HCT116 (cell line): ENCODE data around the gene OLIG3. TPM values are rescaled to one million over a fixed set of nuclear protein-coding genes. Genes with fewer than 3 reads are reported as not detected.

ENCODE experiments used
- ATAC-seq: fragments of 200-7000 bp; cut with Tn5 transposase; 2 replicates; pipeline ENCODE4 v1.9.1; 2020; ENCODE audit warnings: mild to moderate bottlenecking, moderate library complexity
- BruUV-seq: library from RNA; stranded (reverse); fragments of 400-500 nt; replicated peaks from 2 replicates; lab custom pipeline; 2021; lab: Mats Ljungman, UMichigan
- CTCF ChIA-PET: fragments of 300-600 bp; sonication (Branson Sonifier 250); formaldehyde crosslinking; loops from one replicate; lab custom pipeline; 2021; ENCODE audit warnings: antibody characterized with exemption; lab: Charles Lee
- POLR2A ChIA-PET: fragments of 300-600, 350-600 bp; sonication (Branson Sonifier 250); formaldehyde crosslinking; loops from one replicate; lab custom pipeline; 2021; ENCODE audit warnings: antibody characterized with exemption; lab: Charles Lee
- RAD21 ChIA-PET, 2 experiments: fragments of 300-600 bp; sonication (Branson Sonifier 250); formaldehyde crosslinking; loops; one replicate each; lab custom pipeline; 2023; ENCODE audit warnings: low total read pairs in 2 of 2; ENCODE audit not compliant: uncharacterized antibody in 2 of 2, unreplicated experiment in 2 of 2, low non-redundant PET in 1 of 2; lab: Charles Lee
- DNase-seq: peaks from one replicate; pipeline ENCODE4 v3.0.0-alpha.2; 2010; ENCODE audit warnings: low read depth, low spot score
- H2AFZ ChIP-seq: fragments of 200-600 bp; shearing (Covaris generic), sonication (generic); 2 replicates; pipeline ENCODE4 v1.6.1; 2017; ENCODE audit warnings: low read depth, mixed run types, mixed read lengths, antibody characterized with exemption, low read length; ENCODE audit not compliant: poor library complexity, severe bottlenecking
- H3K27ac ChIP-seq: 2 replicates; pipeline ENCODE4 v1.5.1; 2012; ENCODE audit warnings: low read depth, low read length
- H3K27me3 ChIP-seq: fragments of 200-600 bp; sonication (generic); 2 replicates; pipeline ENCODE4 v1.6.1; 2016; ENCODE audit warnings: mixed run types, low read length, mixed read lengths; ENCODE audit not compliant: insufficient read depth
- H3K36me3 ChIP-seq, 2 experiments: fragments of 200-500 bp in 1 of 2; fragments of 200-600 bp in 1 of 2; sonication (Bioruptor generic) in 1 of 2; sonication (generic) in 1 of 2; 2 replicates each; pipeline versions ENCODE4 v1.5.1 to v1.6.1; 2014 to 2016; ENCODE audit warnings: low read length in 2 of 2, inconsistent platforms in 1 of 2, mixed read lengths in 1 of 2, mixed run types in 1 of 2; ENCODE audit not compliant: insufficient read depth in 2 of 2, control insufficient read depth in 1 of 2
- H3K4me1 ChIP-seq, 2 experiments: fragments of 200-600 bp in 1 of 2; sonication (generic) in 1 of 2; 2 replicates each; pipeline versions ENCODE4 v1.5.1 to v1.6.1; 2012 to 2017; ENCODE audit warnings: low read length in 2 of 2, inconsistent platforms in 1 of 2, mild to moderate bottlenecking in 1 of 2, mixed read lengths in 1 of 2, mixed run types in 1 of 2, moderate library complexity in 1 of 2; ENCODE audit not compliant: insufficient read depth in 2 of 2, control insufficient read depth in 1 of 2
- H3K4me2 ChIP-seq: fragments of 200-600 bp; sonication (generic); 2 replicates; pipeline ENCODE4 v1.6.1; 2017; ENCODE audit warnings: mixed run types, low read length, mixed read lengths
- H3K4me3 ChIP-seq, 2 experiments: fragments of 200-600 bp in 1 of 2; sonication (generic) in 1 of 2; replicated peaks in 1 of 2; 2 replicates each; pipeline ENCODE4 v1.5.1; 2011 to 2016; ENCODE audit warnings: low read length in 2 of 2, control low read depth in 1 of 2, low read depth in 1 of 2, mild to moderate bottlenecking in 1 of 2, mixed read lengths in 1 of 2, mixed run types in 1 of 2
- H3K79me2 ChIP-seq: fragments of 200-600 bp; sonication (generic); 2 replicates; pipeline ENCODE4 v1.6.1; 2017; ENCODE audit warnings: mild to moderate bottlenecking, mixed run types, low read length, moderate library complexity, mixed read lengths; ENCODE audit not compliant: insufficient read depth
- H3K9ac ChIP-seq: fragments of 200-600 bp; sonication (generic); 2 replicates; pipeline ENCODE4 v1.6.1; 2016; ENCODE audit warnings: low read length, mixed read lengths
- H3K9me2 ChIP-seq: fragments of 200-600 bp; sonication (generic), shearing (Covaris generic); 2 replicates; pipeline ENCODE4 v1.6.1; 2017; ENCODE audit warnings: mixed run types, mild to moderate bottlenecking, moderate library complexity; ENCODE audit not compliant: insufficient read depth
- H3K9me3 ChIP-seq, 2 experiments: fragments of 200-500 bp in 1 of 2; fragments of 200-600 bp in 1 of 2; sonication (Bioruptor generic) in 1 of 2; sonication (generic) in 1 of 2; 2 replicates each; pipeline ENCODE4 v1.6.1; 2014 to 2017; ENCODE audit warnings: low read length in 2 of 2, mixed read lengths in 2 of 2, inconsistent platforms in 1 of 2, low read depth in 1 of 2, mild to moderate bottlenecking in 1 of 2, mixed run types in 1 of 2, moderate library complexity in 1 of 2; ENCODE audit not compliant: control insufficient read depth in 1 of 2, insufficient read depth in 1 of 2
- H4K20me1 ChIP-seq: fragments of 200-600 bp; sonication (generic), shearing (Covaris generic); 2 replicates; pipeline ENCODE4 v1.6.1; 2017; ENCODE audit warnings: mixed run types, mild to moderate bottlenecking, moderate library complexity; ENCODE audit not compliant: insufficient read depth
- CBX3 ChIP-seq: IDR thresholded peaks from 2 replicates; pipeline ENCODE4 v1.6.1; 2012; ENCODE audit warnings: low read depth
- CEBPB ChIP-seq: IDR thresholded peaks from 2 replicates; pipeline ENCODE4 v1.6.1; 2012; ENCODE audit warnings: low read depth
- CTCF ChIP-seq, 3 experiments: fragments of 200-600 bp in 1 of 3; sonication (generic) in 1 of 3; IDR thresholded peaks in 2 of 3; conservative IDR thresholded peaks in 1 of 3; 2 replicates each; pipeline ENCODE4 v1.5.1; 2012 to 2017; ENCODE audit warnings: low read depth in 2 of 3, low read length in 2 of 3, antibody characterized with exemption in 1 of 3, borderline replicate concordance in 1 of 3, control low read depth in 1 of 3, mild to moderate bottlenecking in 1 of 3, mixed read lengths in 1 of 3, mixed run types in 1 of 3, moderate library complexity in 1 of 3; ENCODE audit not compliant: insufficient read depth in 1 of 3
- EGR1 ChIP-seq: IDR thresholded peaks from 2 replicates; pipeline ENCODE4 v1.6.1; 2012; ENCODE audit warnings: low read depth
- ELF1 ChIP-seq: IDR thresholded peaks from 2 replicates; pipeline ENCODE4 v1.6.1; 2012; ENCODE audit warnings: low read depth, borderline replicate concordance
- EZH2 ChIP-seq: fragments of 200-600 bp; sonication (generic); IDR thresholded peaks from 2 replicates; pipeline ENCODE4 v1.6.1; 2017; ENCODE audit warnings: antibody characterized with exemption, mixed run types
- EZH2phosphoT487 ChIP-seq: fragments of 200-600 bp; IDR thresholded peaks from 2 replicates; pipeline ENCODE4 v1.6.1; 2018; ENCODE audit warnings: antibody characterized with exemption, borderline replicate concordance
- FOSL1 ChIP-seq: IDR thresholded peaks from 2 replicates; pipeline ENCODE4 v1.6.1; 2012; ENCODE audit warnings: low read depth
- JUND ChIP-seq: IDR thresholded peaks from 2 replicates; pipeline ENCODE4 v1.6.1; 2012
- POLR2A ChIP-seq: IDR thresholded peaks from 2 replicates; pipeline ENCODE4 v1.7.0; 2011; ENCODE audit warnings: borderline replicate concordance; ENCODE audit not compliant: insufficient read depth, insufficient read length; ENCODE audit errors: extremely low read depth
- RAD21 ChIP-seq: IDR thresholded peaks from 2 replicates; pipeline ENCODE4 v1.6.1; 2012; ENCODE audit warnings: low read depth, mild to moderate bottlenecking
- SIN3A ChIP-seq: IDR thresholded peaks from 2 replicates; pipeline ENCODE4 v1.6.1; 2012; ENCODE audit warnings: low read depth
- SP1 ChIP-seq: IDR thresholded peaks from 2 replicates; pipeline ENCODE4 v1.6.1; 2012; ENCODE audit warnings: low read depth
- TCF7L2 ChIP-seq: IDR thresholded peaks from 2 replicates; pipeline ENCODE4 v1.7.0; 2011; ENCODE audit warnings: borderline replicate concordance, inconsistent platforms; ENCODE audit not compliant: insufficient read depth, insufficient read length; ENCODE audit errors: extremely low read depth
- YY1 ChIP-seq: IDR thresholded peaks from 2 replicates; pipeline ENCODE4 v1.6.1; 2011; ENCODE audit warnings: low read length, low read depth, moderate library complexity, mild to moderate bottlenecking; ENCODE audit not compliant: insufficient replicate concordance; ENCODE audit errors: extremely low read depth
- ZBTB33 ChIP-seq: IDR thresholded peaks from 2 replicates; pipeline ENCODE4 v1.6.1; 2011; ENCODE audit warnings: mild to moderate bottlenecking, low read length, moderate library complexity; ENCODE audit not compliant: insufficient replicate concordance; ENCODE audit errors: extremely low read depth
- ZFX ChIP-seq: fragments of 450-650 bp; IDR thresholded peaks from 2 replicates; pipeline ENCODE4 v1.6.1; 2017
- intact Hi-C: fragments of 100-400 bp; cut with micrococcal nuclease; formaldehyde crosslinking; loops from 2 replicates; pipeline ENCODE4 v1.10.0; 2022
- total RNA-seq: library from RNA; stranded (reverse); gene quantifications from one replicate; pipeline ENCODE4 v1.2.1, GENCODE V29; 2021; ENCODE audit not compliant: unreplicated experiment
- TF ChIP-seq, protein P1 (sequence below): IDR thresholded peaks from 2 replicates; pipeline ENCODE4 v1.6.1; 2012; ENCODE audit warnings: low read depth
- TF ChIP-seq, protein P2 (sequence below): IDR thresholded peaks from 2 replicates; pipeline ENCODE4 v1.6.1; 2012

Gene OLIG3
- total RNA-seq, 1 experiment from 2014 or later = not detected

DNA sequence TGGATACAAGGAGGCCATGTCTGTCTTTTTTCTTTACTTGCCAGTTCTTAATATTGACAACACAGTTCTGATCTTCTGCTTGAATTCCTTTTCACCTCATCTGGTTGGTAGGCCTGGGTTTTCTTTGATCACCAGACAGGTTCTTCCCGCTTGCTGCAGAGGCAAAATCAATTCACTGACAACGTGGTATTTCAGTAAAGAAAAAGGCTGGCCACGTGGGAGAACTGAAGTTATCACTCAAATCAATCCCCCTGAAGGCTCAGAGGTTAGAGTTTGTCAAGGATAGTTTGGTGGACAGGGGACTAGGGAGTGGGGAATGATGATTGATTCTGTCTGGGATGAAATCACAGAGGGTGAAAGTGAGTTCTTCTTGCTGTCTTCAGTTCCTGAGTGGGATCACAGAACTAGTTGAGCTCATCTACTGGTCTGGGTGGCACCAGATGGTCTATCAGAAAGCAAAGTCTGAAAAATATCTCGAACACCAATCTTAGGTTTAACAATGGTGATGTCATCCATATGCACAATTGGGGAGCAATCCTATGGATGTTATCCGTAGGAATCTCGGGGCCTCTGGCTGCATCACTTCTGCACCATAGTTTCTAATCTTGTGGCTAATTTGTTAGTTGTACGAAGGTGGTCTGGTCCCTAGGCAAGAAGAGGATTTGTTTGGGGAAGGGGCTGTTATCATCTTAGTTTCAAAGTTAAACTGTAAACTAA, 37.3 kb upstream of the OLIG3 start:
- Histone ChIP-seq H3K4me2 (no peak overlapping the region), H3K4me3 (no peak overlapping the region), H3K4me1 (no peaks in the 10 kb centered on the region), H3K36me3 (no peaks in the 10 kb centered on the region), H3K9me3 (no peaks in the 10 kb centered on the region), H3K27ac (no peak overlapping the region), H3K9me2 (no peaks in the 10 kb centered on the region), H3K79me2 (no peaks in the 10 kb centered on the region), H4K20me1 (no peaks in the 10 kb centered on the region), H3K27me3 (no peaks in the 10 kb centered on the region), H3K9ac (no peak overlapping the region), H2AFZ (no peak overlapping the region)
- ChIA-PET POLR2A (no interaction called here), CTCF (interaction anchor here (0.7 kb wide), 1 partner anchor 488 kb away, joined by 3 read pairs; no protein-coding TSS in a partner anchor), RAD21 (no interaction called here)
- ATAC-seq = no peak
- no peak for DNase-seq
- no TSS peak for BruUV-seq
- no peak for TF ChIP-seq CTCF (IDR thresholded peaks at IDR 0.05 in 2 of 3, conservative IDR thresholded peaks at IDR 0.05 in 1 of 3; ENCODE audit: borderline replicate concordance in 1 of 3, insufficient read depth in 1 of 3, low read depth in 2 of 3, low read length in 2 of 3)
- TF ChIP-seq SIN3A = no peak
- no peak for TF ChIP-seq EZH2phosphoT487
- no peak for TF ChIP-seq JUND
- no peak for TF ChIP-seq ELF1
- TF ChIP-seq SP1 = no peak
- TF ChIP-seq, protein P1, sequence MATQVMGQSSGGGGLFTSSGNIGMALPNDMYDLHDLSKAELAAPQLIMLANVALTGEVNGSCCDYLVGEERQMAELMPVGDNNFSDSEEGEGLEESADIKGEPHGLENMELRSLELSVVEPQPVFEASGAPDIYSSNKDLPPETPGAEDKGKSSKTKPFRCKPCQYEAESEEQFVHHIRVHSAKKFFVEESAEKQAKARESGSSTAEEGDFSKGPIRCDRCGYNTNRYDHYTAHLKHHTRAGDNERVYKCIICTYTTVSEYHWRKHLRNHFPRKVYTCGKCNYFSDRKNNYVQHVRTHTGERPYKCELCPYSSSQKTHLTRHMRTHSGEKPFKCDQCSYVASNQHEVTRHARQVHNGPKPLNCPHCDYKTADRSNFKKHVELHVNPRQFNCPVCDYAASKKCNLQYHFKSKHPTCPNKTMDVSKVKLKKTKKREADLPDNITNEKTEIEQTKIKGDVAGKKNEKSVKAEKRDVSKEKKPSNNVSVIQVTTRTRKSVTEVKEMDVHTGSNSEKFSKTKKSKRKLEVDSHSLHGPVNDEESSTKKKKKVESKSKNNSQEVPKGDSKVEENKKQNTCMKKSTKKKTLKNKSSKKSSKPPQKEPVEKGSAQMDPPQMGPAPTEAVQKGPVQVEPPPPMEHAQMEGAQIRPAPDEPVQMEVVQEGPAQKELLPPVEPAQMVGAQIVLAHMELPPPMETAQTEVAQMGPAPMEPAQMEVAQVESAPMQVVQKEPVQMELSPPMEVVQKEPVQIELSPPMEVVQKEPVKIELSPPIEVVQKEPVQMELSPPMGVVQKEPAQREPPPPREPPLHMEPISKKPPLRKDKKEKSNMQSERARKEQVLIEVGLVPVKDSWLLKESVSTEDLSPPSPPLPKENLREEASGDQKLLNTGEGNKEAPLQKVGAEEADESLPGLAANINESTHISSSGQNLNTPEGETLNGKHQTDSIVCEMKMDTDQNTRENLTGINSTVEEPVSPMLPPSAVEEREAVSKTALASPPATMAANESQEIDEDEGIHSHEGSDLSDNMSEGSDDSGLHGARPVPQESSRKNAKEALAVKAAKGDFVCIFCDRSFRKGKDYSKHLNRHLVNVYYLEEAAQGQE = no peak
- no peak for TF ChIP-seq CEBPB
- no peak for TF ChIP-seq FOSL1
- no peak for TF ChIP-seq RAD21
- no peak for TF ChIP-seq ZFX
- TF ChIP-seq, protein P2, sequence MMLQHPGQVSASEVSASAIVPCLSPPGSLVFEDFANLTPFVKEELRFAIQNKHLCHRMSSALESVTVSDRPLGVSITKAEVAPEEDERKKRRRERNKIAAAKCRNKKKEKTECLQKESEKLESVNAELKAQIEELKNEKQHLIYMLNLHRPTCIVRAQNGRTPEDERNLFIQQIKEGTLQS = no peak
- no peak for TF ChIP-seq POLR2A
- no peak for TF ChIP-seq YY1
- TF ChIP-seq ZBTB33 = no peak
- TF ChIP-seq CBX3 = no peak
- TF ChIP-seq TCF7L2 = no peak
- no peak for TF ChIP-seq EZH2
- TF ChIP-seq EGR1 = no peak
- intact Hi-C loops = no loop called here
